CD4-positive, alpha-beta T cell treated with Interleukin-12 subunit alpha and Interleukin-12 subunit beta, for 1 hour (primary cell): ENCODE results near the gene OPTC.
A peak's percentile ranks its signal among the peaks of the same experiment; 100 is the strongest.

Source experiments
- DNase-seq: peaks from one replicate; pipeline ENCODE4 v3.0.0-alpha.2; 2020

OPTC gene

GRCh38 chr1:203519053-203519840 is 25.3 kb downstream of the OPTC start:
- no peak for DNase-seq

GRCh38 chr1:203519896-203520295 is 25.9 kb downstream of the OPTC start:
- DNase-seq = no peak

GRCh38 chr1:203520315-203520714 is 26.4 kb downstream of the OPTC start:
- no peak for DNase-seq

GRCh38 chr1:203521074-203521794 is 27.3 kb downstream of the OPTC start:
- DNase-seq = no peak

- no peak for DNase-seq
Observed at GRCh38 chr1:203521812-203522211, 27.9 kb downstream of the OPTC start.

GRCh38 chr1:203522237-203522636 is 28.3 kb downstream of the OPTC start:
- DNase-seq = no peak

GRCh38 chr1:203523667-203524066 is 29.7 kb downstream of the OPTC start:
- DNase-seq = no peak

DNA sequence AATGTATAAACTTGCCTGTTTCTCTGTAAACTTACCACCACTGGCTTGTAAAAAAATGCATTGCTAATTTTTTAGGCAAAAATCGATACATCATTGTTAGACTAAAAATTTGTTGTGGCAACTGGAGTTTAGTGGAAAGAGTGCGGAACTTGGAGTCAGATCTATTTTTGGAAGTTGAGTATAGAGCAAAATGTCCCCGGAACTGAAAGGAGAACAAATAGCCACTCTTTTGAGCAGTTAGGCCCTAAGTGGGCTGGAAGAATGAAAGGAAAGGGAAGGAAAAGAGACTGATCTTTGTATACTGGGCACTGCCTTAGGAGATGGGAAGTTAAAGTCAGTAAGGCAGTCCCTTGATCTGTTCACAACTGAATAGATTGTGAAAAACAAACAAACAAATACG is 30.2 kb downstream of the OPTC start:
- no peak for DNase-seq

DNA sequence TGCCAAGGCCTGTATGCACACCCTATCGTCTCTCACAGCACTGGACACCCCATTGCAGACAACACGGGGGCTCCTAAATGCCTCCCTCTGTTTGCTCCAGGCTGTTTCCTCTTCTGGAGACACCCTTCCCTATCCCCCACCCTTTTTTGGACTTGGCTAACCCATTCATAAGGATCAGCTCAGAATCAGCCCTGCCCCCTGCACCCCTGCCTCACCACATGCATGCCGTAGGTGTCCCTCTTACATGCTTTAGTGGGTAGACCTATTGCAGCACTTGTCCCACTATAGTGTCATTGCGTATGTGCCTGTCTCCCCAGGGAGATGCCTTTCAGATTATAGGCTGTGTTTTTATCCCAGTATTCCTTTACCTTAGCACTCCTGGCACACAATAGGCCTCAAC is 30.9 kb downstream of the OPTC start:
- DNase-seq = no peak

DNA sequence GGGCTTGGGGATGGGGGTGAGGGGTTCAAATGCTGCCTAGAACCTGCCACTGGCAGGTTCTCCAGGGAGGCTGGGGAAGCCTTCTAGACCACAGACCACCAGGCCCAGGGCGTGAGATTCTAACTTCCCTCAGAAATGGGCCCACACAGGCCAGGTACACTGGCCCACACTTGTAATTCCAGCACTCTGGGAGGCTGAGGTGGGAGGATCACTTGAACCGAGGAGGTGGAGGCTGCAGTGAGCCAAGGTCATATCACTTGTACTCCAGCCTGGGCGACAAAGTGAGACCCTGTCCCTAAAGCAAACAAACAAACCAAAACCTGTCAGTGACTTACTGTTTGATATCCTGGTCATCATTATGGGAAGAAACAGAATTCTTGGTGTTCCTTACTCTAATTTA is 31.7 kb downstream of the OPTC start:
- no peak for DNase-seq

DNA sequence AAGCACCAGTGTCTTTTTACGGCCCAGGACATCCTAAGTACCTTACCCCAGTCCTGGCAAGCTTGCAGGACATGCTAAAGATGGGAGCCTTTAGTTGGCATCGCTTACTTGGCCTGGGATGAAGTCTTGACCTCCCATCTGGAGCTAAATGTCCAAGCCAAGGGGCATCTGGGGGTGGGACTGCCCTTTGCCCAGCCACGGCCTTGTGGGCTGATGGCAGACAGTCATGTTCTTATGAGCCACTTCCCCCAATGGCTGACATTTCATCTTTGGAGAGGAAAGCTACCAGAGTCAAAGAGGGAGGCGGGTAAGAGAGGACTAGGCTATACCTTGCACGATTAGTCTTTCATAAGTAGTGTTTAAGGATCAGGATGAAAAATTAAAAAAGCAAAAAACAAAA is 32.2 kb downstream of the OPTC start:
- no peak for DNase-seq

DNA sequence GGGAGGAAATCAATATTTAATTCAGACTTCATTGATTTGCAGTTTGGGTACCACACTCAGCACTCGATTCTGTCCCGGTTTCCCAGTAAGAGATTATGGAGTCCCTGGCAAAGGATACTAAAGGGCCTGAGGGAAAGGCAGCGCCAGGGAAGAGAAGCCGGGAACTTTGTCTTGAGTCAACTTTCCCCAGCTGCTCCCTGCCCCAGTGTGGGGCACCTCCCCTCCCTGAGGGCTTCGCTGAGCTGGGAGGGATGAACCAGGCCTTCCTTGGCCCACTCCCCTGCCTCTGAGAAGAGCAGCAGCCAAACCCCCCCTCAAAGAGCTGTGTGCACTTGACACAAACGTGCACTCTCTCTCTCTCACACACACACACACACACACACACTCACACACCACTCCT is 32.6 kb downstream of the OPTC start:
- DNase-seq = no peak

DNA sequence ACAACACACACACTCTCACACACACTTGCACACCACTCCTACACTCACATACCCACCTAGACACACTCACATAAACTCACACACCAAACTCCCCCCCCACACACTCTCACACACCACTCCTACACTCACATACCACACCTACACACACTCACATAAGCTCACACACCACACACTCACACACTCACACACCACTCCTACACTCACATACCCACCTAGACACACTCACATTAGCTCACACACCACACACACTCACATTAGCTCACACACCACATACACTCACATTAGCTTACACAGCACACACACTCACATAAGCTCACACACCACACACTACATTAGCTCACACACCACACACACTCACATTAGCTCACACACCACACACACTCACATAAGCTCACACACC is 33.1 kb downstream of the OPTC start:
- DNase-seq = no peak

DNA sequence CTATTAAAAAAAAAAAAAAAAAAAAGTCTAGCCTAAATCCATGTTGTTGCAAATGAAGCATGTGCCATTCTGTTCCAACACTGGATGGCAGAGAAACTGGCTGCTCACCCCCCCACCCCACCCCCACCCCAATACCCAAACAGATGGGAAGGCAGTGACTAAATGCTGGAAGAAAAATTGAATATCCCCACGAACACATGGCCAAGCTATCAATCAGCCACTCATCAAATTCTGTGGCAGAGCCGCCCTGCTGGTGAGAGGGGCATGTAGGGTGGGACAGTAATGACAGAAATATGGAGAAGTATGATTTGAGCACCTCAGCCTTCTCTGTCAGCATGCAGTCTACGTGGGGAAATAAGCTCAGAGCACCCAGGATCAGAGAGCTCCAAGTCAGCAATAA is 34.1 kb downstream of the OPTC start:
- DNase-seq = no peak

- DNase-seq = no peak
Observed at GRCh38 chr1:203528976-203529835, 35.3 kb downstream of the OPTC start.

DNA sequence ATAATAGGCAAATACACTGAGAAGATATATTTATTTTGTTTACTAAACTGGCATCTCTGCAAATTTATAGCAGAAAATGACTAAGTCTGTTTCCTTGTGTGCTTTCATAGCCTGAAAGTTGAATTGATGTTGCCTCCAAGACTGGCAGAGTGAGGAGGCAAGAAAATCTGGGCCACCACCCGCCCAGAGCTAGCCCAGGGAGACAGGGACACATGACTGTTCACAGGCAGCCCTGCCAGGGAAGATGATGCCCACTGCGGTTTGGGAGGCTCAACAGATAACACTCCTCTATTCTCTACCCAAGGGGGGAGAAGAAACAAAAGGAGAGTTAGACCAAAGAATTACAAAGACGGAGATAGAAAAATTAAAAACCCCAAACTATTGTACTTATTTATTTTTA is 37.1 kb downstream of the OPTC start:
- DNase-seq = no peak

DNA sequence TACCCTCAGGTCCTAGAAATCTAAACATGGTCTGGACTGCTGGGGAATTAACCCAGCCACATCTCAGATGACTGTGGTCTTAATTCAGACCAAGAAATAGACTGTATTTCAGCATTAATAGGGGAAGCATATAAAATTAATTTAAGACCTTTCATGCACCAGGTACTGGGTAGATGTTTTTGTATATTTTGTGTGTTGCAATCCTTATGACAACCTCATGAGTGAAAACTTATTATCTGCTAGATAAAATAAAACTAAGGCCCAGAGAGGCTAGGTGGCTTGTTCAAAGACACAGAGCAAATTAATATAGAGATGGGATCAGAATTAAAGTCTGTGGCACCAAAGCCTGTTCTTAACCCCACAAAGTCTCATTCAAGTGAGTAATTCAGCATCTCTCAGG is 40.1 kb downstream of the OPTC start:
- DNase-seq = no peak

- no peak for DNase-seq
Observed at GRCh38 chr1:203534526-203534925, 40.6 kb downstream of the OPTC start.

- DNase-seq = no peak
Observed at GRCh38 chr1:203536575-203536974, 42.6 kb downstream of the OPTC start.

DNA sequence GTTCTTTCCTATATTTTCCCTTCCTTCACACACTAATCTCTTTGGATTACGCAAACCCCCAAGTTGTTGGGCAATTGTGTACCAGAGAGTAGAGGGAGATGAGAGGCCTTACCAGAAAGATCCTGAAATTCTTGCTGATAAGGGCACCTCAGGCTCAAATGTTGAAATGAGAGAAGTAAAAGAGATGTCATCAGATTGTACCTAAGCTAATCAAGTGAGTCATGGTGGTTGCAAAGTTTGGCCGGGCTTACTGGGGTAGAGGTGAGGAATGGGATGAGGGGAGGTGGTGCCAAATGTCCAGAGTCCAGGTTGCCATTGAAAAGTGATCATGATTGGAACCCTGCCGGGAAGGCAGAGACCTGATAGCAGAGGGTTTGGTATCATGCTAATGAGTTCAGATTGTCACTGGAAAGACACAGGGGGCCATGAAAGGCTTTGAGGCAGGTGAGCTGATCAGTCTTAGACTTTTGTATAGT is 43.1 kb downstream of the OPTC start:
- DNase-seq = no peak

- peak; percentile 6 for DNase-seq
Observed at GRCh38 chr1:203537806-203538464, 44.0 kb downstream of the OPTC start.

- no peak for DNase-seq
Observed at GRCh38 chr1:203538726-203539125, 44.8 kb downstream of the OPTC start.
